Lower leg skin (tissue), 3 donors: ENCODE results near the gene SLC10A6.

Experiments
- CTCF ChIP-seq, 3 donors: fragments of 450-650 bp; IDR thresholded peaks; one replicate each; pipeline ENCODE4 v1.5.1; 2016; ENCODE audit warnings: antibody characterized with exemption in 3 of 3, mild to moderate bottlenecking in 3 of 3, moderate library complexity in 2 of 3
- POLR2A ChIP-seq, 2 donors: fragments of 450-650 bp; IDR thresholded peaks; one replicate each; pipeline ENCODE4 v1.6.1; 2016 to 2017; ENCODE audit warnings: antibody characterized with exemption in 2 of 2, mild to moderate bottlenecking in 1 of 2, moderate library complexity in 1 of 2

DNA sequence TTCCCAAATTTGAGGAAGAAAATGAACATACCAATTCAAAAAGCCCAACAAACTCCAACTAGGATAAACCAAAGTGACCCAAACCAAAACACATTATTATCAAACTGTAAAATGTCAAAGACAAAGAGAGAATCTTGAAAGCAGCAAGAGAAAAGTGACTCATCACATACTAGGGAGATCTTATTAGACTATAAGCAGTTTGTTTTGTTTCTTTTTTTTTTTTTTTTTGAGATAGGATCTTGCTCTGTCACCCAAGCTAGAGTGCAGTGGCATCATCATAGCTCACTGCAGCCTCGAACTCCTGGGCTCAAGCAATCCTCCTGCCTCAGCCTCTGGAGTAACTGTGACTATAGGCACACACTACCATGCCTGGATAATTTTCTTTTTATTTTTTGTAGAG lies 30.5 kb upstream of the SLC10A6 start:
- TF ChIP-seq CTCF (IDR thresholded peaks at IDR 0.05) = no peak
- no peak for TF ChIP-seq POLR2A (IDR thresholded peaks at IDR 0.05)
